Measurements from ENCODE around the gene EEFSEC.

GRCh38 chr3:128413003-128413370 lies 259.7 kb downstream of the EEFSEC start:
- no peak for TF ChIP-seq POLR2A (IDR thresholded peaks at IDR 0.05; ENCODE audit: low read depth)
- TF ChIP-seq CTCF (IDR thresholded peaks at IDR 0.05): no peak
- TF ChIP-seq EP300 (IDR thresholded peaks at IDR 0.05): no peak
- TF ChIP-seq POLR2AphosphoS5 (IDR thresholded peaks at IDR 0.05): no peak
